HUES64 (cell line): ENCODE results near the gene FAM114A2. TPM values are rescaled to one million over a fixed set of nuclear protein-coding genes. Genes with fewer than 3 reads are reported as not detected.
A peak's percentile ranks its signal among the peaks of the same experiment; 100 is the strongest.

Experiments used
- H3K27ac ChIP-seq: 2 replicates; pipeline ENCODE4 v1.7.0; 2013; ENCODE audit warnings: low read depth, low read length, inconsistent platforms
- H3K27me3 ChIP-seq: 2 replicates; pipeline ENCODE4 v1.6.1; 2013; ENCODE audit warnings: mild to moderate bottlenecking, low read length; ENCODE audit not compliant: insufficient read depth
- H3K36me3 ChIP-seq: 2 replicates; pipeline ENCODE4 v1.6.1; 2013; ENCODE audit warnings: mild to moderate bottlenecking, low read length; ENCODE audit not compliant: insufficient read depth
- H3K4me1 ChIP-seq: 2 replicates; pipeline ENCODE4 v1.6.1; 2013; ENCODE audit warnings: mild to moderate bottlenecking, low read length, moderate library complexity; ENCODE audit not compliant: insufficient read depth
- H3K4me3 ChIP-seq: 2 replicates; pipeline ENCODE4 v1.5.1; 2013; ENCODE audit warnings: mild to moderate bottlenecking, low read length, moderate library complexity
- H3K9ac ChIP-seq: 2 replicates; pipeline ENCODE4 v1.6.1; 2013; ENCODE audit warnings: mild to moderate bottlenecking, low read depth, low read length
- H3K9me3 ChIP-seq: 2 replicates; pipeline ENCODE4 v1.6.1; 2013; ENCODE audit warnings: low read depth, low read length; ENCODE audit not compliant: insufficient read depth
- WGBS: fragments of 150-250, 120-280 bp; methylation state at CpG from one replicate; pipeline ENCODE4 v1.1.7; 2013; ENCODE audit warnings: missing lambda C conversion rate; 5-methylcytosine and 5-hydroxymethylcytosine counted together
- polyA plus RNA-seq, 2 experiments: library from polyadenylated mRNA; stranded (reverse); fragments of 50-300 nt; gene quantifications; one replicate each; pipeline ENCODE4 v1.2.3, GENCODE V29; 2013

FAM114A2 gene
- 12.1 TPM for polyA plus RNA-seq (2013, experiment 1 of 2)
- polyA plus RNA-seq (2013, experiment 2 of 2), result 12.2 TPM

DNA sequence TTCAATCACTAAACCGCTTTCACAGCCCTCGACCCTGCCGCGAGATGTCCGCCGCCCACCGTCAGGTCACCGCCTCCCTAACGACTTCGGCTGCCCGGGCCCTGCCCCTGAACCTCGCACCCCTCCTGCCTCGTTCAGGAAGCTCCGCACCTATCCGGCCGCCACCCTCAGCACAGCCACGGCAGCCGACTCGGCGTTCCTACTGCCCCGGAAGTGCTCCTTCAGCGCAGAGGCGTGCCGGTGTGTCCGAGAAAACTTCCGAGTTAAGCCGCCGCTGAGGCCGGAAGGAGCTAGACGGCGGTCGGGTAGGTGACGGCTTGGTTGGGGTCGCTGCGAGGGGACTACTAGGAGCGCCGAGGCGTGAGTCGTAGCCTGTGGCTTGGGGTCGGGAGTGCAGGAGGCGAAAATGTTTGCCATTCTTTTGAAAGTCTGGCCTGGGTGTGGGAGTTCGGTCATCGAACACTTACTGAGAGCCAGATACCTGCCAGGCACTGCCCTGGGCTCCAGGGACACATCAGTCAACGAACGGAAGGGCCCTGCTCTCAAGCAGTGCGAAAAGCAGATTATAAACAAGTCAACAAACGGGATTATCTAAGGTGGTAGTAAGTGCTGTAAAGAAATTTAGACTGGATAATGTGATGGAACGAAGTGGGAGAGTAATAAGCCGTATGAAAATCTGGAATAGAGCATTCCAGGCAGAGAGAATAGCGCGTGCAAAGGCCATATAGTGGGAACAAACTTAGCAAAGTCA, at the start of gene FAM114A2, which contains the start of gene MFAP3:
Gene FAM114A2, minus strand, starts transcription at position 204 of the 751 bp plus-strand sequence. CDS start 3,957 bp downstream, outside the sequence.
Gene MFAP3, plus strand, starts transcription at position 261 of the 751 bp plus-strand sequence. CDS start 10,756 bp downstream, outside the sequence.
- Histone ChIP-seq H3K36me3 (0 out of 2 replicates have a peak, but pooled peaks cover 5% of the 10 kb centered on the region), H3K27ac (peak within 1 kb of the TSS; percentile 58; the same call in 1 of the 2 replicates), H3K9me3 (no peaks in the 10 kb centered on the region), H3K4me3 (peak within 1 kb of the TSS; percentile 92), H3K27me3 (no peaks in the 10 kb centered on the region), H3K9ac (peak within 1 kb of the TSS; percentile 79), H3K4me1 (peaks cover 7% of the 10 kb centered on the region; the same call in 1 of the 2 replicates)
- under 1% methylated on average over 51 of the region's 51 CpGs for WGBS

DNA sequence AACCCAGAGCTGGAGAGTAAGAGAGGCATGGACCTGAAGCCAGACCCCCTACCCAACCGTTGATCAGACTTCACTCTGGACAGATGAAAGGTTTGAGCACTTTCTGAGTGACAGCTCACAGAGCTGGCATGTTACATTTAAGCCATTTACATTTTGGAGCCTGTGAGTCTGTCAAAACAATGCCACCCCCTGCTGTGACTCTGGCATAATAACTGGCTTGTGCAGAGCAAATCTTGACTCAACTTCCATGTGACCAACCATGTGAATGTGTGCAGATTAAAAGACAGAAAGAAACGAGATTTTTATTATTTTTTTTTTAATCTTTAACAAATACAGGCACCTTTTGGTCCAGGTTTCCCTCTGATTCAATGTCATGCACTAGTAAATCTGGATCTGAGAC, 48.5 kb upstream of the FAM114A2 start:
- Histone ChIP-seq H3K27me3 (peaks cover 10% of the 10 kb centered on the region; the same call in 1 of the 2 replicates), H3K27ac (no peak overlapping the region), H3K9ac (no peak overlapping the region), H3K4me3 (no peak overlapping the region), H3K4me1 (peaks cover 52% of the 10 kb centered on the region), H3K9me3 (no peaks in the 10 kb centered on the region), H3K36me3 (no peaks in the 10 kb centered on the region)
- WGBS, result 41% methylated on average over 1 of the region's 2 CpGs

DNA sequence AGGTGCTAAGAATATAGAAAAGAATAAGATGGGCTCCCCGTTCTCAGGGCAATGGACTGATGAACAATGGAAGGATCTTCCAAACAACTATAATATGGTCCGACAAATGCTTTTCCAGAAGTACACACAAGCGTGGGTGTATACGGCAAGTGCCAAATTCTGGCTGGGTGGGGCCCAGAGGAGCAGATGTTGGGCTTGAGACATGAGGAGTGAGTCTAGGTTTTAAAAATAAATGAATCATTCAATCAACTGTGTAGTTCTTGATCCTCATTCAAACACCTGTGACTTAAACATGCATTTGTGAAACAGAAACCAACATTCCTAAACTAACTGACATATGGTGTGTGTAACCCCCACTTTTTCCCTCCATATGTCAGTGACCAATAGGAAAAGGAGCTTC, 47.9 kb upstream of the FAM114A2 start:
- Histone ChIP-seq H3K4me1 (peaks cover 46% of the 10 kb centered on the region), H3K36me3 (no peaks in the 10 kb centered on the region), H3K4me3 (no peak overlapping the region), H3K27ac (no peak overlapping the region), H3K9ac (no peak overlapping the region), H3K9me3 (no peaks in the 10 kb centered on the region), H3K27me3 (peaks cover 10% of the 10 kb centered on the region; the same call in 1 of the 2 replicates)
- 74% methylated on average over 4 of the region's 4 CpGs for WGBS

DNA sequence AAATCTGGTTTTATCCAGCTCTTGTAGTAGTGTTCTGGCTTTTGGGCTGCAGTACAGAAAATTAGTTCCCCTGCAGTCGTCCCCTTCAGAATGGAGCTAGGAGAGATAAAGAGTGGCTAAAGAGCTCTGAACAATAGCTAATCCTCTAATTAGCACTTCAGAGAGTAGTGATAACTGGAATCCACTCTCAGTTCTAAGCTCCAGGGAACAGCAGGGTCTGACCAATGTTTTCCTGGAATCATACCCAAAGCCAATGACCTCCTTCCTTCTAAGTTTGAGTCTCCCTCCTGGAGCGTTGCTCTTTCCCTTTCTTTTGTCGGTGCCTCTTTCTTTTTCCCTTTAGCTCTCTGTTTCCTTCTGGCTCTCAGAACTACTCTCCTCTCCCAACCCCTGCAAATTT, 47.4 kb upstream of the FAM114A2 start:
- Histone ChIP-seq H3K27ac (no peak overlapping the region), H3K4me3 (no peak overlapping the region), H3K9ac (no peak overlapping the region), H3K4me1 (peaks cover 43% of the 10 kb centered on the region), H3K27me3 (peaks cover 10% of the 10 kb centered on the region; the same call in 1 of the 2 replicates), H3K36me3 (no peaks in the 10 kb centered on the region), H3K9me3 (no peaks in the 10 kb centered on the region)
- 14% methylated on average over 3 of the region's 3 CpGs for WGBS

DNA sequence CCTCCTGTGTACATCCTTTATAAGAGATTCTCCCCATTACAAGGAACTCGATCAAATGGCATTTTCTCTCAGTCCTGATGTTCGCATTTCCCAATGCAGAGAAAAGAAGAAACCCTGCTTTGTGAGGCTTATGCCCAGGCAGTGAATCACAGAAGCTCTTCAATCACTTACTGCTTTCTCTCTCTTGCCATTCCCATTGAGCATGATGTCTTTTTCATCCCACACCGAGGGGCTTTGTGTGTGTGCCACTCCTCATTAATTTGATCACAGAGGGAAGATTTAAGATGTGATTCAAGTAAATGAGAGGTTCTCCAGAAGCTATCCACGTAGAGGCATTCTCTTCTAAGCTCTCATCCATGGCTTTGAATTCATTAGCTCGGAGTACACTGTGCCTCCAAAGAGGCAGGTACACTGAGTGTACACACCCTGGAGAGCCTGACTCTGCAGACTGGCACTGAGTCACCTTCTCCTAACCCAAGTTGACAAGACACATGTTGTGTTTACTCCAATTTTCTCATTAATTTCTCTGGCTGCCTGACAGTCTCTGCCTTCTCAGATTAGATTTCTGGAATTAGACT, 45.4 kb upstream of the FAM114A2 start:
- 84% methylated on average over 5 of the region's 5 CpGs for WGBS
- H3K36me3 ChIP-seq, result no peaks in the 10 kb centered on the region
- no peak overlapping the region for H3K27ac ChIP-seq
- no peak overlapping the region for H3K9ac ChIP-seq
- H3K4me3 ChIP-seq, result no peak overlapping the region
- H3K9me3 ChIP-seq, result no peaks in the 10 kb centered on the region
- H3K27me3 ChIP-seq, result peaks cover 10% of the 10 kb centered on the region; the same call in 1 of the 2 replicates
- H3K4me1 ChIP-seq, result peaks cover 45% of the 10 kb centered on the region

DNA sequence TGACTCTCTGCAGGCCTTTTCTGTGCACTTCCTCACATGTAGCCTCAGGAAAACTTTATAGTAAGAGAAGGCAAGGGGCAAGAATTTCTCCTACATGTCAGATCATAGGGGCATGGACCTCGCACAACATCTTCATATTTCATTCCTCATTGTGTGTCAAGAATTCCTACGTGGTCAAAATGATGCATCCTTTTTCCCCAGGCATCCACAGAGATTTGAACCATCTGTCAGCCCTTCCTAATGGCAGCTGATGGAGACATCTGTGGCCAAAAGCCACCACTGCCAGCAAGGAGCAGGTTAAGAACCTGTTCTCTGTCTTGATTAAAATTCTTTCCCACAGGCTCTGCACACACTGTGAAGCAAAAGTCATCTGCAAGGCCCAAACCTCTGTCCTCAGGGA, 42.5 kb upstream of the FAM114A2 start:
- WGBS, result 93% methylated on average over 2 of the region's 2 CpGs
- no peak overlapping the region for H3K9ac ChIP-seq

DNA sequence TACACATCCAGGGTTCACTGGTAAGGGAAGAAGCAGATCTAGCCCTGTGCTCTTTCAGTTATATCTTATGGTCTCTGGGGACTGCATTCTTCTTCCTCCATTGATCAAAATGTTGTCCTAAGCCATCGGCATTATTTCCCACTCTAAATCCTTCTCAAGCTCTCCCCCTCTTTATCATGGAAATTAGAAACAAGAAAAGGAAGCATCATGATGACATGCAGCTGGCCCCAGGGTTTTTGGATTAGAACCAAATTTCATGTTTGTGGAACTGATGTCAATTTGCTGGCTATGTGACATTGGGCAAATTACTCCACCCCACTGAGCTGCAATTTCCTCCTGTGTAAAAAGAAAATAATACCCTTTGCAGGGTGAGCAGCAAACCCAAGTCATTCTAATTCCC, 39.6 kb upstream of the FAM114A2 start:
- Histone ChIP-seq H3K4me1 (peaks cover 20% of the 10 kb centered on the region), H3K27me3 (0 out of 2 replicates have a peak, but pooled peaks cover 3% of the 10 kb centered on the region), H3K9ac (no peak overlapping the region), H3K9me3 (no peaks in the 10 kb centered on the region), H3K36me3 (no peaks in the 10 kb centered on the region), H3K4me3 (no peak overlapping the region), H3K27ac (no peak overlapping the region)
- WGBS, result 43% methylated on average over 1 of the region's 1 CpG

More for the DNA sequence above, 42.5 kb upstream of the FAM114A2 start:
- Histone ChIP-seq H3K9me3 (no peaks in the 10 kb centered on the region), H3K27ac (no peak overlapping the region), H3K27me3 (peaks cover 13% of the 10 kb centered on the region; the same call in 1 of the 2 replicates), H3K36me3 (no peaks in the 10 kb centered on the region), H3K4me1 (peaks cover 42% of the 10 kb centered on the region), H3K4me3 (no peak overlapping the region)

DNA sequence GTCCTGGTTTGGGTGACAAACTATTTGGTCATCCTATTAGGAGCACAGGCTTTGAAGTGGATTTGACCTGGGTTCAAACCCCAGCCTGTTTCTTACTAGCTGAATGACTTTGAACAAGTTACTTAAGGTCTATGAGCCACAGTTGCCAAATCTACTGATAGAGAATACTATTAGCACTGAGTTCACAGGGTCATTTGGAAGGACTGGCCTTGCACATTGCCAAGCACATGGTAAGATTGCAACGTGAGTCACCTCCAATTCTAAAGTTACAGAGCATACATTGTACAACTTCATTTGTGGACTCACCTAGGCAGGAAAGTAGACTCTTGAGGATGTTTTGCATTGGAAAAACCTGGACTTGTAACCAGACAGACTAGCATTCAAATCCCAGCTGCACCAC, 39.0 kb upstream of the FAM114A2 start:
- Histone ChIP-seq H3K36me3 (no peaks in the 10 kb centered on the region), H3K27me3 (0 out of 2 replicates have a peak, but pooled peaks cover 3% of the 10 kb centered on the region), H3K4me1 (peaks cover 15% of the 10 kb centered on the region), H3K27ac (no peak overlapping the region), H3K9ac (no peak overlapping the region), H3K9me3 (no peaks in the 10 kb centered on the region), H3K4me3 (no peak overlapping the region)
- 62% methylated on average over 1 of the region's 1 CpG for WGBS

DNA sequence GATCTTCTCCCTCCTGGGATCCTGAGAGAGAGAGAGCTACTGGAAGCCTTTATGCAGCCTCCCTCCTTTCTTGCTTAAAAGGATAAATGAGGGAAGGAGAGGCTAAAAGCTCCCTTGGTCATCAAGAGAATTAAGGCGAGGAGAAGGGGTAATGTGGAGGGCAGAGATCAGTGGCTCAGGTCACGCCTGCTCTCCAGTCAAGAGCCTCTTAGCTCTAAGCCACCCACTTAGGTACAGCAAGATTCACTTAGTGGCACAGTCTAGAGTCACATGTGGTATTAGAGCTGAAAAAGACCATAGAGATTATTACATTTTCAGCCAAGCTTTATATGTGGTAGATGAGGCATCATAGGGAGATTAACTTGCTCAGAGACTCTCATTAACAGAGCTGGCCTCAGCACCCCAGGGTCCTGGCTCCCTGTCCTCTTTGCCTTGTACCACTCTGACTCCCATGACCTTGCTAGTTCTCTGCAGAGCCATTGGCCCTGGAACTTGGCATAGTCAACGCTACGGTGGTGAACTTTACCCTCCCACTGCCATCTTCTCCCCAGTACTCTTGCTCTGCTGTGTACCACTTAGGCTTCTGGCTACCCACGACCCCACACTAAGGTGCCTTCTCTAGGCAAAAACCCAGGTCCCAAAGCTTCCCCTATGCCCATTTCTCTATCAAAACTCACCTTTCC, 37.7 kb upstream of the FAM114A2 start:
- H3K9me3 ChIP-seq, result no peaks in the 10 kb centered on the region
- H3K36me3 ChIP-seq, result no peaks in the 10 kb centered on the region
- H3K4me3 ChIP-seq, result no peak overlapping the region
- H3K9ac ChIP-seq, result no peak overlapping the region
- H3K27ac ChIP-seq, result no peak overlapping the region
- H3K27me3 ChIP-seq, result 0 out of 2 replicates have a peak, but pooled peaks cover 3% of the 10 kb centered on the region
- WGBS, result 79% methylated on average over 5 of the region's 5 CpGs
- H3K4me1 ChIP-seq, result peaks cover 15% of the 10 kb centered on the region

DNA sequence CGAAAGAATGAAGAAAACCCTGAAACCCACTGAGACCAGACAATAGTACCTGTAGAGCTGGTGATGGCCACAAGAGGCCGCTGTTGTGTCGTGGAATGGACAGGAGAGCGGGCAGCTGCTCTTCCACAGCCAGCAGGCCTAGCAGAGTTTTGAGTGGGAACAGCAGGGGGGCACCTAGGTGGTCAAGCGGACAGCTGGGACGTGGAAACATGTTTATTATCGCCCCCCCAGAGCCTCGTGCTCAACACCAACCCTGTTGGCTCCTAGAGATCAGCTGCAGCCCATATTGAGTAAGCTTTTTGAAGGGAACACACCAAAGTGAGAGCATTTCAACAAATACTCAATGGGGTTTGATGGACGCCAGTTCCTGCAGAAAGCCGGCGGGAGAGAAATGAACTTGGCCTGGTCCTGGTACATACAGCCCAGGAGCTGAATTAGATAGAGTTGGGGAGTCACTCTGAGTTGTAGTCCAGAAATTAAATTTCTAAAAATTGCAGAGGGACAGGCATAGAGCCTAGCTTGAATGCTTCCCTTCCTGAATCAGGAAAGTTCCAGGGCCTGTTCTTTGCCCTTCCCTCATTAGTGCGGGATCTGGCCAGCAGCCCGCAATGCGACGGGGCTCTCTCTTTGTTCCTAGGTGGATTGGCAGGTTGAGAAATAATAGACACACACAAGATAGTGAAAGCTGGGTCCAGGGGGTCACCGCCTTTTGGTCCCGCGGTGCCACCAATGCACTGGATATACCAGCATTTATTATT, 33.9 kb upstream of the FAM114A2 start:
- Histone ChIP-seq H3K9ac (no peak overlapping the region), H3K27ac (no peak overlapping the region), H3K4me1 (0 out of 2 replicates have a peak, but pooled peaks cover under 1% of the 10 kb centered on the region), H3K4me3 (no peak overlapping the region), H3K36me3 (no peaks in the 10 kb centered on the region), H3K27me3 (no peaks in the 10 kb centered on the region), H3K9me3 (no peaks in the 10 kb centered on the region)
- 40% methylated on average over 18 of the region's 18 CpGs for WGBS
